Medulla oblongata (tissue), 1 donor: ENCODE data around the gene OR5K3.

Experiments used
- DNase-seq: peaks from one replicate; pipeline ENCODE4 v3.0.0-alpha.2; 2015; ENCODE audit errors: extremely low spot score

Gene OR5K3

GRCh38 chr3:98433764-98434163, 43.3 kb downstream of the OR5K3 start:
- DNase-seq, result no peak

- no peak for DNase-seq
Measured at GRCh38 chr3:98434412-98434811, 43.9 kb downstream of the OR5K3 start.

- DNase-seq, result no peak
Measured at GRCh38 chr3:98440283-98440682, 49.8 kb downstream of the OR5K3 start.
